GM18505 (cell line): ENCODE data around the gene AMIGO2.
"Not testable (repeated sequence)": the region's sequence is repeated elsewhere in the genome, so short reads cannot be mapped to it uniquely, and the experiment has no call there.

Experiments used
- ATAC-seq: cut with Tn5 transposase; IDR thresholded peaks from one replicate; pipeline ENCODE4 v1.9.1; 2021; ENCODE audit not compliant: unreplicated experiment
- POLR2A ChIP-seq: IDR thresholded peaks from 4 replicates; pipeline ENCODE4 v1.6.1; 2011; ENCODE audit warnings: borderline replicate concordance; ENCODE audit not compliant: insufficient read depth, insufficient read length; ENCODE audit errors: extremely low read depth

Gene AMIGO2

GRCh38 chr12:47070310-47070709 lies 9.4 kb downstream of the AMIGO2 start:
- no peak for ATAC-seq
- no peak for TF ChIP-seq POLR2A

- ATAC-seq = no peak
- no peak for TF ChIP-seq POLR2A
These were observed 11.2 kb downstream of the AMIGO2 start for GRCh38 chr12:47068539-47068938.

- ATAC-seq = no peak
These were observed 11.9 kb downstream of the AMIGO2 start for GRCh38 chr12:47067771-47068431.

GRCh38 chr12:47067176-47067575 lies 12.6 kb downstream of the AMIGO2 start:
- no peak for ATAC-seq
- no peak for TF ChIP-seq POLR2A

More at GRCh38 chr12:47067771-47068431, 11.9 kb downstream of the AMIGO2 start:
- no peak for TF ChIP-seq POLR2A

GRCh38 chr12:47066278-47067025 lies 13.3 kb downstream of the AMIGO2 start:
- no peak for ATAC-seq
- TF ChIP-seq POLR2A = no peak

- no peak for ATAC-seq
- TF ChIP-seq POLR2A = no peak
These were observed 14.2 kb downstream of the AMIGO2 start for GRCh38 chr12:47065546-47065945.

GRCh38 chr12:47058640-47059039 lies 21.1 kb downstream of the AMIGO2 start:
- not testable (repeated sequence) for ATAC-seq

- ATAC-seq = not testable (repeated sequence)
These were observed 22.8 kb downstream of the AMIGO2 start for GRCh38 chr12:47056944-47057343.

GRCh38 chr12:47055856-47056255 lies 23.9 kb downstream of the AMIGO2 start:
- not testable (repeated sequence) for ATAC-seq

- ATAC-seq = no peak
- no peak for TF ChIP-seq POLR2A
These were observed 25.1 kb downstream of the AMIGO2 start for GRCh38 chr12:47054659-47055058.

- TF ChIP-seq POLR2A = no peak
- ATAC-seq = no peak
These were observed 25.8 kb downstream of the AMIGO2 start for GRCh38 chr12:47053961-47054360.

- ATAC-seq = no peak
- TF ChIP-seq POLR2A = no peak
These were observed 27.5 kb downstream of the AMIGO2 start for GRCh38 chr12:47052274-47052673.

GRCh38 chr12:47051291-47051690 lies 28.5 kb downstream of the AMIGO2 start:
- ATAC-seq = not testable (repeated sequence)

GRCh38 chr12:47048541-47048940 lies 31.2 kb downstream of the AMIGO2 start:
- TF ChIP-seq POLR2A = no peak
- ATAC-seq = no peak

- TF ChIP-seq POLR2A = no peak
- ATAC-seq = no peak
These were observed 38.4 kb downstream of the AMIGO2 start for GRCh38 chr12:47041327-47041726.

- TF ChIP-seq POLR2A = no peak
- ATAC-seq = no peak
These were observed 40.0 kb downstream of the AMIGO2 start for GRCh38 chr12:47039756-47040155.
